Urinary bladder (tissue), 4 donors: ENCODE results near the gene MRPL43. TPM values are rescaled to one million over a fixed set of nuclear protein-coding genes. Genes with fewer than 3 reads are reported as not detected.

Experiments
- DNase-seq: peaks from one replicate; pipeline ENCODE4 v3.0.0-alpha.2; 2015; ENCODE audit errors: extremely low spot score
- H3K27ac ChIP-seq: one replicate; pipeline ENCODE4 v1.5.1; 2013; ENCODE audit warnings: low read depth, mild to moderate bottlenecking, moderate library complexity
- H3K36me3 ChIP-seq: one replicate; pipeline ENCODE4 v1.6.1; 2013; ENCODE audit warnings: mild to moderate bottlenecking, moderate library complexity; ENCODE audit not compliant: insufficient read depth
- H3K4me1 ChIP-seq: one replicate; pipeline ENCODE4 v1.6.1; 2013; ENCODE audit warnings: mild to moderate bottlenecking, moderate library complexity; ENCODE audit not compliant: insufficient read depth
- H3K4me3 ChIP-seq: one replicate; pipeline ENCODE4 v1.5.1; 2013; ENCODE audit warnings: low read depth, low read length
- WGBS: extraction: QIAGEN DNeasy Blood & Tissue Kit; methylation state at CpG from one replicate; pipeline ENCODE4 v1.1.7; 2013; 5-methylcytosine and 5-hydroxymethylcytosine counted together
- polyA plus RNA-seq: library from polyadenylated mRNA; stranded (reverse); fragments of 200-250 nt; gene quantifications from one replicate; pipeline ENCODE4 v1.2.3, GENCODE V29; 2013
- total RNA-seq: library from RNA; depleted of rRNA; stranded (reverse); fragments of >200 nt; gene quantifications from one replicate; pipeline ENCODE4 v1.2.3, GENCODE V29; 2014
- donor health status: healthy with polysubstance abuse.
- donor health status: healthy.

MRPL43 gene
- total and polyA plus RNA-seq, 2 donors = 35.4 to 153 TPM

DNA sequence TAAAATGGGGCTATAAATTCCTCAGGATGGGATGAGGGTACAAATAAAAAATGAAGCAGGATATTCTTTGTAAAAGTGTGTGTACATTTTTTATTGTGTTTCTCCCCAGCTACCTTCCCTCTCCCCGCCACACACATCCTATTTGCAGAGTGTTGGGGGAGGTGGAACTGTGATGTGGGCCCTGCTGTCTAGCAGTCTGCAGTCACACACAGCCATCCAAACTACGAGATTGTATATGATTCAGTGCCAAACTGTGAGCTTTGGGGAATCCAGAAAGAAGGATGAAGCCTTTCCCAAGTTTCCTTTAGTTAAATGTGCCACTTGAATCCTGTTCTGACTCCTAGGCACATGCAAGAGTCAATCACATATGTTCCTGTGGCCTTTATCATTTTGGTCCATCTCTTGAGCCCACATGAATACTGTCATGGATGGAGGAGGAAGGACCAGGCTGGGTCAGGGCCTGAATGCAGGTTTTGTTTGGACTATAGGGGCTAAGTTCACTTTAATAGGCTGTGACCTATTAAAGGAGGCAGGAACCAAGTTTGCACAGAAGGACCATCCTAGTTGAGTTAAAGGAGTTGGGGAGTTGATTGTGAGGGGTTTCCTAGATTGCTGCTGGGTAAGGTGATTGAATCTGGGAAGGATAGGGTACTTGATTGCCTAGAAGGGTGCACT lies 19.1 kb downstream of the MRPL43 start:
- Histone ChIP-seq H3K27ac (no peak overlapping the region), H3K36me3 (no peaks in the 10 kb centered on the region), H3K4me3 (no peak overlapping the region), H3K4me1 (no peaks in the 10 kb centered on the region)
- 74% methylated on average over 2 of the region's 2 CpGs for WGBS
- DNase-seq = no peak

DNA sequence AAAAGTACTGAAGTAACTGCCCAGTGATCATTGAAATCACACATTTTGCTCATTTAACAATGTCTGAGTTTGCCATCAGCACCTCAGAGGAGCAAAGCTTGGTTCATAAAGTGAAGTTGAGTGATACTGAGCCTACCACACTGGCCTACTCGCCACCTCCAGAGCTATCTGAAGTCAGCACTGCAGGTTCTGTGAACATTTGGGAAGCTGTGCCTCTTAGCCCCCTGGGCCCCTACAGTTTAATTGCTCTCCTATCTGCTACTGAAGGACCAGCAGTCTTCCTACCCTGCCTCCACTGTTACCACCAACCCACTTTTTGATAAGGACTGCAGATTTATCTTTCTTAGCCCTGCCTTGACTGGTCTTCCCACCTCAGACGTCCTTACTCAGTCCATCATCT lies 20.0 kb downstream of the MRPL43 start:
- no peaks in the 10 kb centered on the region for H3K4me1 ChIP-seq
- H3K27ac ChIP-seq = no peak overlapping the region
- no peak for DNase-seq
- H3K36me3 ChIP-seq = no peaks in the 10 kb centered on the region
- WGBS = 79% methylated on average over 2 of the region's 2 CpGs
- H3K4me3 ChIP-seq = no peak overlapping the region

DNA sequence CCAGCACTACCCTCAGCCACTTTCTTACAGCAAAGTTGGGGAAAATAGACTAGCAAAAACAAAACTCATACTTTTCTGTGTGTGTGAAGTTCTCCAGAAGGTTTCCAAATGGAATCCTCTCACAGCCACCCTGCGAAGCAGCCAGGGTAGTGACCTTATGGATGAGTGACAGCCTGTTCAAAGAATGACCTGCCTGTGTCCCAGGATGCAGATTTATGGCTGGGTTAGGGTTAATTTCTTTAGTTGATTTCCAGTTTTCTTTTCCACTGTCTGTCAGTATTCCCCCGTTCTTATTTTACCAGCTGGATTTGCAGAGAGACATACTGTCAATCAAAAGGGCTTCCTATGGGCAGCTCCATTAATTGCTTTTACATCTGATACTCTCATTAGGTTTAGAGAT lies 20.4 kb downstream of the MRPL43 start:
- no peaks in the 10 kb centered on the region for H3K4me1 ChIP-seq
- H3K4me3 ChIP-seq = no peak overlapping the region
- no peaks in the 10 kb centered on the region for H3K36me3 ChIP-seq
- DNase-seq = no peak
- no peak overlapping the region for H3K27ac ChIP-seq
- WGBS = 63% methylated on average over 2 of the region's 2 CpGs

- H3K4me3 ChIP-seq = no peak overlapping the region
- 68% methylated on average over 5 of the region's 5 CpGs for WGBS
- H3K4me1 ChIP-seq = no peaks in the 10 kb centered on the region
- no peak for DNase-seq
- no peak overlapping the region for H3K27ac ChIP-seq
- no peaks in the 10 kb centered on the region for H3K36me3 ChIP-seq
Observed at GRCh38 chr10:100965820-100966219, 21.5 kb downstream of the MRPL43 start.

DNA sequence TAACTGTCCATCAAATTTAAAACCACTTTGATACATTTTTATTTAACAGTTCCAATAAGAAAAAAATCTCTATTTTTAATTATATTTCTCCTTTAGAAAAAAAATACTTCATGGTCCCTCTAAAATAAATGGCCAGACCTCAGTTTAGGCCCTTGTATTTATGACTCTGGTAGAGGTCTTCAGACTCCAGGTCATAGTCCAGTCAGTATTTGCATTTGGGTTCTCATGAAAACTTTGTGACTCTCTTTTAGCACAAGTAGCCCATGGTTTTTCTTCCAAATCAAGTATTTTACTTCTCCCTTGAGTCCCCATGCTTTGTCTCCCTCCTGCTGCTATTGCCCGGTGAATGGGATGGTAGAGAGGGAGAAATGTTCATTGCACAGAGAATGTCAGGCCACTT lies 23.5 kb downstream of the MRPL43 start:
- no peak overlapping the region for H3K27ac ChIP-seq
- DNase-seq = no peak
- 94% methylated on average over 1 of the region's 1 CpG for WGBS

GRCh38 chr10:100962351-100963080 lies 24.8 kb downstream of the MRPL43 start:
- DNase-seq = no peak
- no peak overlapping the region for H3K27ac ChIP-seq
- 76% methylated on average over 4 of the region's 4 CpGs for WGBS
- no peaks in the 10 kb centered on the region for H3K4me1 ChIP-seq
- H3K4me3 ChIP-seq = no peak overlapping the region
- no peaks in the 10 kb centered on the region for H3K36me3 ChIP-seq

More for the DNA sequence above, 23.5 kb downstream of the MRPL43 start:
- Histone ChIP-seq H3K4me1 (no peaks in the 10 kb centered on the region), H3K36me3 (no peaks in the 10 kb centered on the region), H3K4me3 (no peak overlapping the region)

- Histone ChIP-seq H3K27ac (no peak overlapping the region), H3K4me1 (no peaks in the 10 kb centered on the region), H3K36me3 (peaks cover 2% of the 10 kb centered on the region), H3K4me3 (no peak overlapping the region)
- DNase-seq = no peak
Observed at GRCh38 chr10:100960251-100960650, 27.0 kb downstream of the MRPL43 start.

DNA sequence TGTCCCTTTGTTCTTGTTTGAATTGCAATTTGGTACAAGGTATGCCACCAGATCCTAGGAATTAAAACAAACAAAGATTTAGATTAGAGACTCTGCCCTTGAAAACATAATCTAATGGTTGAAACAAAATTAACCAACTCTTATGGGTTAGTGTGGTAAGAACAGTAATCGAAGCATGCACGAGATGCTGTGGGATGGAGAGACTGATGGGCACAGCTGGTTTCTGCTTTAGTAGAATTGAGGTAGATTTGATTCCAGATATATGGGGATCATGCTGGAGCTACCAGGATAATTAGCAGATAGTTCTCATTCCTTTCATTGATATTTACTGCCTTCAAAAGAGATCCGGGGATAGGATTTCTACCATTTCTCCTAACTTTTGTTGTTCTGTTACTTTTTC lies 38.4 kb downstream of the MRPL43 start:
- no peak overlapping the region for H3K27ac ChIP-seq
- WGBS = 93% methylated on average over 3 of the region's 3 CpGs
- DNase-seq = no peak
- H3K4me3 ChIP-seq = no peak overlapping the region
- no peaks in the 10 kb centered on the region for H3K4me1 ChIP-seq
- peaks cover 11% of the 10 kb centered on the region for H3K36me3 ChIP-seq

DNA sequence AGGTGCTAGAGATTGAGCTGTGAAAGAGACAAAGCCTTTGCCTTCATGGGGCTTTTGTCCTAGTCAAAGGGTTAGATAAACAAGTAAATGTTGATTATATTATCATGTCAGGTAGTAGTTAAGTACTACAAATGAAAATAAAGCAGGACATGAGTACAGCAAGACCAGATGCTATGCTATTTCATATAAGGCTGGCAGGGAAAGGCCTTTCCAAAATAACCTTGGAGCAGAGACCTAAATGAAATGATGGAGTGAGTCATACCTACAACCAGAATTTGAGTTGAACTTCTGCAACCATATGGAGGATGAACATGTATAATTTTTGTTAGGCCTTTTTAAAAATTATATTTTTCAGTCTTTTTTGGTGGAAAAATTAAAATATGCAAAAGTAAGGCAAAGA lies 41.5 kb downstream of the MRPL43 start:
- Histone ChIP-seq H3K4me1 (no peaks in the 10 kb centered on the region), H3K36me3 (peaks cover 9% of the 10 kb centered on the region), H3K4me3 (no peak overlapping the region), H3K27ac (no peak overlapping the region)
- no peak for DNase-seq

- Histone ChIP-seq H3K4me1 (no peaks in the 10 kb centered on the region), H3K27ac (no peak overlapping the region), H3K4me3 (no peak overlapping the region), H3K36me3 (peaks cover 5% of the 10 kb centered on the region)
- no peak for DNase-seq
Observed at GRCh38 chr10:100943508-100943907, 43.8 kb downstream of the MRPL43 start.

DNA sequence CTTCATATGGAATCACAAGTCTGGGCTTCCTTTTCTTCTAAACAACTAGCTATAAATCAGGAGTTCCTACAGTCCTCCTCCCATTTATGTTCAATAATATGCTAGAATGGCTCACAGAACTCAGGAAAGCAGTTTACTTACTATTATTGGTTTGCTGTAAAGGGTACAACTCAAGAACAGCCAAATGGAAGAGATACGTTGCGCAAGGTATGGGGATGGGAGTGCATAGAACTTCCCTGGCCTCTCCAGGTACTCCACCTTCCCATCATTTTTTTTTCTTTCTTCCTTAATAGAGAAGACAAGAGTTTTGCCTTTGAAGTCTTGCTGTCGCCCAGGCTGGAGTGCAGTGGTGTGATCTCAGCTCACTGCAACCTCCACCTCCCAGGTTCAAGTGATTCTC lies 45.1 kb downstream of the MRPL43 start:
- WGBS = 96% methylated on average over 3 of the region's 3 CpGs
- Histone ChIP-seq H3K27ac (no peak overlapping the region), H3K36me3 (peaks cover 4% of the 10 kb centered on the region), H3K4me3 (no peak overlapping the region), H3K4me1 (no peaks in the 10 kb centered on the region)
- no peak for DNase-seq

DNA sequence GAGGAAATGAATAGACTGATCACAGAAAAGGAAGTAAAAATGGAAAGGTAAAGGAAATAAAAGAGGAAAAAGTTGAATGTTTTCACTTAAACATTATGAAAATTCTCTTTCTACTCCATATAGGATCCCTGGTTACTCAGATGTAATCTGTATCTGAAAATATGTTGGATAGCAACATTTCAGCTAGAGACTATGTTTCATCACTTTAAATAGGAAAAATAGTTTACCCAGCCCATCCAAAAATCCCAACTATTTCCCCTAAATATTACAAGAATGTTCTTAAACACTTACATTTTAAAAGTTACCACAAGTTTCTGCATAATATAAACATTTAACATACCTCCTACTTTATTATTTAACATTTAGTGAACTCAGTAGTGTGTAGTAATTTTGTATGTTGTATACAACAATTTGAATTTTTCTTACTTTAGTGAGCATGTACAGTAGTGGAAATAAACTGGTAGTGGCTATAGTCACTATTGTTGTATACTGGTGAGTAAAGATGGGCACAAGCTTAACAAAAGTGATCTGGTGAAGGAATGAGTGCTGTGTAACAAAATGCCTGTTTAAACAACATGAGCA lies 47.4 kb downstream of the MRPL43 start:
- Histone ChIP-seq H3K4me3 (no peak overlapping the region), H3K27ac (no peak overlapping the region), H3K4me1 (no peaks in the 10 kb centered on the region), H3K36me3 (peaks cover 5% of the 10 kb centered on the region)
- DNase-seq = no peak
